GM18502 (cell line): ENCODE data around the gene IQCK.

Source experiments
- ATAC-seq: cut with Tn5 transposase; IDR thresholded peaks from one replicate; pipeline ENCODE4 v1.9.1; 2021; ENCODE audit warnings: mild to moderate bottlenecking; ENCODE audit not compliant: unreplicated experiment, poor library complexity

The IQCK gene

GRCh38 chr16:19853132-19853741, 135.2 kb downstream of the IQCK start:
- ATAC-seq: no peak

GRCh38 chr16:19853742-19854542, 135.9 kb downstream of the IQCK start:
- no peak for ATAC-seq

- no peak for ATAC-seq
Measured at GRCh38 chr16:19854543-19854876, 136.4 kb downstream of the IQCK start.

GRCh38 chr16:19856120-19856519, 138.0 kb downstream of the IQCK start:
- no peak for ATAC-seq

- ATAC-seq: no peak
Measured at GRCh38 chr16:19857593-19858339, 139.7 kb downstream of the IQCK start.

- no peak for ATAC-seq
Measured at GRCh38 chr16:19858340-19859018, 140.4 kb downstream of the IQCK start.

- no peak for ATAC-seq
Measured at GRCh38 chr16:19859166-19859565, 141.1 kb downstream of the IQCK start.

- no peak for ATAC-seq
Measured at GRCh38 chr16:19859603-19860002, 141.5 kb downstream of the IQCK start.

- ATAC-seq: no peak
Measured at GRCh38 chr16:19860166-19861041, 142.3 kb downstream of the IQCK start.

- no peak for ATAC-seq
Measured at GRCh38 chr16:19861133-19861532, 143.1 kb downstream of the IQCK start.

GRCh38 chr16:19861811-19862327, 143.8 kb downstream of the IQCK start:
- ATAC-seq: no peak

GRCh38 chr16:19863990-19864389, 145.9 kb downstream of the IQCK start:
- no peak for ATAC-seq

GRCh38 chr16:19864566-19864965, 146.5 kb downstream of the IQCK start:
- no peak for ATAC-seq

GRCh38 chr16:19868421-19868820, 150.3 kb downstream of the IQCK start:
- ATAC-seq: no peak

GRCh38 chr16:19871721-19872120, 153.7 kb downstream of the IQCK start:
- no peak for ATAC-seq

GRCh38 chr16:19872179-19872863, 154.2 kb downstream of the IQCK start:
- no peak for ATAC-seq

GRCh38 chr16:19872935-19873334, 154.9 kb downstream of the IQCK start:
- no peak for ATAC-seq

GRCh38 chr16:19874026-19874425, 156.0 kb downstream of the IQCK start:
- ATAC-seq: no peak
